Ovary (tissue), 3 donors: ENCODE results near the gene ISG20.

Experiments
- EP300 ChIP-seq: sonication (generic); formaldehyde crosslinking; IDR thresholded peaks from one replicate; pipeline ENCODE4 v1.6.1; 2017; ENCODE audit warnings: antibody characterized with exemption
- POLR2A ChIP-seq: fragments of 450-650 bp; IDR thresholded peaks from one replicate; pipeline ENCODE4 v1.6.1; 2017; ENCODE audit warnings: antibody characterized with exemption, mild to moderate bottlenecking, moderate library complexity
- TF ChIP-seq, protein P1 (sequence below), 3 donors: fragments of 450-650 bp in 2 of 3; fragments of 200-600 bp in 1 of 3; IDR thresholded peaks; one replicate each; pipeline versions ENCODE4 v1.5.1 to v1.8.0; 2016 to 2022; ENCODE audit warnings: antibody characterized with exemption in 3 of 3, mild to moderate bottlenecking in 1 of 3
- donor health status: DM: no; HTN: no; CAD: no.

DNA sequence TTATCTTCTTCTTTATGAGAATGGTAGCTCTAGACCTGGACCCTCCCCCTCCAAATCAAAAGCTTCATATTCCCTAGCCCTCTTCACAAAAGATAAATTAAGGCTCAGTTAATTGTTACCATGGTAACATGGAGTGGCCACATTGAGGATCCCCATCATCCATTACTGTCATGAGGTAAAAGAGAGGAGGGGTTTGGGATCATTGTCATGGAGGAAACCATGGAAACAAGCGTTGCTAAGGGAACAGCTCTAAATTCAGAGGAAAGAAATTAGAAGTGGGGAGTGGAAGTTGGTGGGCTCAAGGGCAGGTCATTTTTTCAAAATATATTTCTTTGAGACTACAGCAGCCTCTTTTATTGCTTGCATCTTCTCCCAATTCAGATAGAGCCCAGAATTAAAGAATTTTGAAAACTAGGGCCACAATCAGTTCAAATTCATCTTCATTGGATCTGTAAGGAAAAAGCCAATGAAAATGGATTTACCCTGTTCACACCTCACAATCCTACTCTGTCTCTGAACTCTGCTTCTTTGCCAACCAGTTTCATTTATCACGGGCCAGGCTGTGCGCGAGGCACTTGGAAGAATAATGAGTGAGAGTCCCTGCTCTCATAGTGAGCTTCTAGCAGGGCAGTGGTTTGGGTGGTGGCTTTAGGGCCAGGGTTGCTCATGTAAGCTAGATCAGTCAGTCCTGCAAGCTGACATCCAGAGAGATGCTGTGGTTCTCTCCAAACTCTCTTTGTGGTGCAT, 29.3 kb upstream of the ISG20 start:
- TF ChIP-seq, protein P1, sequence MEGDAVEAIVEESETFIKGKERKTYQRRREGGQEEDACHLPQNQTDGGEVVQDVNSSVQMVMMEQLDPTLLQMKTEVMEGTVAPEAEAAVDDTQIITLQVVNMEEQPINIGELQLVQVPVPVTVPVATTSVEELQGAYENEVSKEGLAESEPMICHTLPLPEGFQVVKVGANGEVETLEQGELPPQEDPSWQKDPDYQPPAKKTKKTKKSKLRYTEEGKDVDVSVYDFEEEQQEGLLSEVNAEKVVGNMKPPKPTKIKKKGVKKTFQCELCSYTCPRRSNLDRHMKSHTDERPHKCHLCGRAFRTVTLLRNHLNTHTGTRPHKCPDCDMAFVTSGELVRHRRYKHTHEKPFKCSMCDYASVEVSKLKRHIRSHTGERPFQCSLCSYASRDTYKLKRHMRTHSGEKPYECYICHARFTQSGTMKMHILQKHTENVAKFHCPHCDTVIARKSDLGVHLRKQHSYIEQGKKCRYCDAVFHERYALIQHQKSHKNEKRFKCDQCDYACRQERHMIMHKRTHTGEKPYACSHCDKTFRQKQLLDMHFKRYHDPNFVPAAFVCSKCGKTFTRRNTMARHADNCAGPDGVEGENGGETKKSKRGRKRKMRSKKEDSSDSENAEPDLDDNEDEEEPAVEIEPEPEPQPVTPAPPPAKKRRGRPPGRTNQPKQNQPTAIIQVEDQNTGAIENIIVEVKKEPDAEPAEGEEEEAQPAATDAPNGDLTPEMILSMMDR (IDR thresholded peaks at IDR 0.05): no peak
- TF ChIP-seq EP300 (no peak), POLR2A (no peak)
